A549 treated with ZK216348 at 1 μM for 4 hours (cell line): Measurements from ENCODE around the gene GDPGP1. TPM values are rescaled to one million over a fixed set of nuclear protein-coding genes. Genes with fewer than 3 reads are reported as not detected.

Experiments
- total RNA-seq: library from RNA; stranded (reverse); fragments of 200-300 nt; extraction: Qiagen RNA extraction; gene quantifications from 5 replicates; pipeline ENCODE4 v1.2.3, GENCODE V29; 2022; ENCODE audit warnings: low read depth

The GDPGP1 gene
- total RNA-seq = 3.7 to 5.7 TPM (median 4.7 TPM) in 5 replicates

GRCh38 chr15:90234096-90234988 lies at the start of gene GDPGP1:
Gene GDPGP1 (plus strand): TSS chr15:90234209. CDS start chr15:90240909, 6,700 bp downstream.

GRCh38 chr15:90201130-90201943 lies 32.7 kb upstream of the GDPGP1 start, which contains the start of gene SEMA4B:
Gene SEMA4B (plus strand): TSS chr15:90201330. CDS start chr15:90201579, 249 bp downstream.

GRCh38 chr15:90233387-90234095 lies 468 bp upstream of the GDPGP1 start, which contains the start of gene CIB1:
Gene CIB1 (minus strand): TSS chr15:90233941. CDS start chr15:90233885, 56 bp downstream.

GRCh38 chr15:90249203-90249863 lies 15.3 kb downstream of the GDPGP1 start, which contains the start of gene TTLL13:
Gene TTLL13 (plus strand): TSS chr15:90249556. CDS start chr15:90250631, 1,075 bp downstream.

GRCh38 chr15:90265271-90266060 lies 31.5 kb downstream of the GDPGP1 start, which contains the start of gene NGRN:
Gene NGRN (plus strand): TSS chr15:90265672. CDS start chr15:90265713, 41 bp downstream.

Other genes with a start within 250 kb of the GDPGP1 start
- gene ZNF710, start 232.9 kb upstream of the GDPGP1 start, total RNA-seq = 12.3 to 16.3 TPM (median 15.9 TPM) in 5 replicates
- gene IDH2, start 131.7 kb upstream of the GDPGP1 start, total RNA-seq = 37.7 to 52.5 TPM (median 43.7 TPM) in 5 replicates
- 65.5 to 114 TPM (median 101 TPM) in 5 replicates for gene SEMA4B, start 32.9 kb upstream of the GDPGP1 start, total RNA-seq
- 168 to 225 TPM (median 205 TPM) in 5 replicates for gene CIB1, start 268 bp upstream of the GDPGP1 start, total RNA-seq
- 0.11 to 0.43 TPM (median 0.16 TPM) in 4 of 5 replicates, not detected in the other for gene TTLL13, start 15.3 kb downstream of the GDPGP1 start, total RNA-seq
- 93.9 to 114 TPM (median 111 TPM) in 5 replicates for gene NGRN, start 31.5 kb downstream of the GDPGP1 start, total RNA-seq
- 0.62 to 1.7 TPM (median 1.0 TPM) in 5 replicates for gene ZNF774, start 118.1 kb downstream of the GDPGP1 start, total RNA-seq
- gene IQGAP1, start 154.0 kb downstream of the GDPGP1 start, total RNA-seq = 137 to 278 TPM (median 151 TPM) in 5 replicates